Measurements from ENCODE around the gene NOVA2.

Gene NOVA2

GRCh38 chr19:45939792-45940514, 33.7 kb downstream of the NOVA2 start:
- no peak for DNase-seq (ENCODE audit: low read depth)
- TF ChIP-seq CTCF (IDR thresholded peaks at IDR 0.05; ENCODE audit: insufficient read depth, low read depth, low read length, missing control alignments) = no peak
- no peak overlapping the region for H3K4me3 ChIP-seq (ENCODE audit: low read depth, low read length)

GRCh38 chr19:45938733-45939319, 34.8 kb downstream of the NOVA2 start:
- no peak for DNase-seq (ENCODE audit: low read depth)
- no peak for TF ChIP-seq CTCF (IDR thresholded peaks at IDR 0.05; ENCODE audit: insufficient read depth, low read depth, low read length, missing control alignments)
- no peak overlapping the region for H3K4me3 ChIP-seq (ENCODE audit: low read depth, low read length)

GRCh38 chr19:45935267-45935666, 38.4 kb downstream of the NOVA2 start:
- no peak overlapping the region for H3K4me3 ChIP-seq (ENCODE audit: low read depth, low read length)
- no peak for TF ChIP-seq CTCF (IDR thresholded peaks at IDR 0.05; ENCODE audit: insufficient read depth, low read depth, low read length, missing control alignments)
- no peak for DNase-seq (ENCODE audit: low read depth)

- no peak for DNase-seq (ENCODE audit: low read depth)
- TF ChIP-seq CTCF (IDR thresholded peaks at IDR 0.05; ENCODE audit: insufficient read depth, low read depth, low read length, missing control alignments) = no peak
- H3K4me3 ChIP-seq (ENCODE audit: low read depth, low read length) = no peak overlapping the region
These were observed 39.0 kb downstream of the NOVA2 start for GRCh38 chr19:45934551-45935230.

- H3K4me3 ChIP-seq (ENCODE audit: low read depth, low read length) = no peak overlapping the region
- no peak for DNase-seq (ENCODE audit: low read depth)
- TF ChIP-seq CTCF (IDR thresholded peaks at IDR 0.05; ENCODE audit: insufficient read depth, low read depth, low read length, missing control alignments) = no peak
These were observed 39.9 kb downstream of the NOVA2 start for GRCh38 chr19:45933759-45934158.

GRCh38 chr19:45931055-45931454, 42.6 kb downstream of the NOVA2 start:
- DNase-seq (ENCODE audit: low read depth) = no peak

More at GRCh38 chr19:45931055-45931454, 42.6 kb downstream of the NOVA2 start:
- TF ChIP-seq CTCF (IDR thresholded peaks at IDR 0.05; ENCODE audit: insufficient read depth, low read depth, low read length, missing control alignments) = no peak
- H3K4me3 ChIP-seq (ENCODE audit: low read depth, low read length) = no peak overlapping the region
